Right hindlimb (tissue), 1 donor: ENCODE measurements around the gene SGSM1.
A peak's percentile ranks its signal among the peaks of the same experiment; 100 is the strongest.

Source experiments
- DNase-seq: peaks from one replicate; pipeline ENCODE4 v3.0.0-alpha.2; 2018

Gene SGSM1

DNA sequence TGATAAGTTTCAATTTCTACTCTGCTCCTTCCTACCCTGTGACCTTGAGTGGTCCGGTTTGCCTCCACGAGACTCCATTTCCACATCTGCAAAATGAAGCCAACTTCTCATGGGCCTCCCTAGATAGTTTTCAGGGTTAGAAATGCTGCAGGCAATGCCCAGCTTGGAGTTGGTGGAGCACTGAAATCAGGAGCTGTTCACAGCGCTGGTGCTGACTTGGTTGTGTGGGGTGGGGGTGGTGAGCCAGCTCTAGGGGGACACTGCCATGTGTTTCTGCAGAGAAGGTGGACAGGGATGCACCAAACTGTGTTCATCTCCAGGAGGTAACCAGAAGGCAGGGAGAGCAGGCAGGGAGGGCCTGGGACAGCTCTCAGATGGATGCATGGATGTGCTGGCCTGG is 37.0 kb downstream of the SGSM1 start:
- DNase-seq: no peak

DNA sequence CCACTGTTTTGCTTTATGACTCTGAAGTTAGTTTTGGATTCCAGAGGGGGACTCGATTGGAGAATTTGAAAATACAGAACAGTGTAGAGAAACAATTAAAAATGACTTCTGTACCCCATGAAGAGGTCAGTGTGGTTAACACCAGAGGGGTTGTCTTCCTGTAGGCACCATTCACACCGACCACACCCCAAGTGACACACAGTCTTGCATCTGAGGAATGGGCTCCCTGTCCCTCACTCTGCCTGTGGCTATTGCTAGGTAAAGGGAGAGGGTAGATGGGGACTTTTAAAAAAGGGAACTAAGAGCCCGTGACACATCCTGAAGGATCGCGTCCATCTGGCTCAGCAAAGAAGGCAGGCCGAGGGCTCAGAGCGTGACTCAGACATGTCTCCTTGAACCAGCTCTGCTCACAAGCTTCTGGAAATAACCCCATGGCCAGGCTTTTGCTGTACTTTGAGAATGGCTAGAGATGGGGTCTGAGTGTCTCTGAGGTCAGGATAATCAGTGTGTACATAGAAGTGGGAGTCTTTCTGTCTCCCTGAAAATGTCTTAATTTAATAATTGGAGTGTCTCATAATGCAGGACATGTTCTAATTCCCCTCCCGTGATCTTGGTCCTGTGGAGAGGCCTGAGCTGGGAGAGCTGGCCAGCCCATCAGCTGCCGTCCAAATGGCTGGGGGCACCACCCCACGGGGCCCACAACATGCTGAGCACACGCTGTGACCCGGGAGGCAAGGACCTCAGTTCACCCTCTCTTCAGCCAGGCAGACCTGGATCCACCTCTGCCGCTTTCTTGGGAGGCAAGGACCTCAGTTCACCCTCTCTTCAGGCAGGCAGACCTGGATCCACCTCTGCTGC is 39.3 kb downstream of the SGSM1 start:
- no peak for DNase-seq

- no peak for DNase-seq
These were observed 41.5 kb downstream of the SGSM1 start for GRCh38 chr22:24847490-24847889.

GRCh38 chr22:24848559-24849168 is 42.7 kb downstream of the SGSM1 start:
- DNase-seq: no peak

DNA sequence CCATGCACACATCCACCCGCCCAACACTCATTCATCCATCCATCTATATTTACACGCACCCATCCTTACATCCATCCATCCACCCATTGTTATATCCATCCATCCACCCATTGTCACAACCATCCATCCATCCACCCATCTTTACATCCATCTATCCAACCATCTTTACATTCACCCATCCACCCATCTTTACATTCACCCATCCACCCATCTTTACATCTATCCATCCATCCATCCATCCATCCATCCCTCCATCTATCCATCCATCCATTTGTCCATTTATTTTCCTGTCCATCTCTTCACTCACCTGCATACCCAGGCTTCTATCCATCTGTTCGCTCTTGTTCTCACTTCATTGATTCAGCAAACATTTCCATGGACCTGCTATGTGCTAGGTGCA is 49.8 kb downstream of the SGSM1 start:
- no peak for DNase-seq

- no peak for DNase-seq
These were observed 51.6 kb downstream of the SGSM1 start for GRCh38 chr22:24857576-24857975.

GRCh38 chr22:24859587-24859986 is 53.6 kb downstream of the SGSM1 start:
- no peak for DNase-seq

DNA sequence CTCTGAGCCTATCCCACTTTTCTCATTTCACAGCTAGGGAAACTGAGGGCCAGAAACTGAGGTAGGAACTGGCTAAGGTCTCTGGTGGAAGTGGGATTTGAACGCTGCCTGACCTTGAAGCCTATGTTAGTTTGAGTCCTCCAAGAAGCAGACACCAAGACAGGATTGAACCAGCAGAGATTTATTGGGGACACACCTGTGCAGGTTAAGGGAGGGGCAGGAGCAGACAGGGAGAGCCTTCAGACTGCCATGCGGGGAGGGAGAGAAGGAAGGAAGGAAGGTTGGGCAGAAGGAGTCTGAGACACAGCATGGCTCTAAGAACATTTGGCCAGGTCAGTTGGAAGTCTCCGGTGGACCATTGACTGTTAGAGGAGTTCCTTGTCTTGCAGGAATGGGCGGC is 59.5 kb downstream of the SGSM1 start:
- no peak for DNase-seq

- DNase-seq: no peak
These were observed 61.5 kb downstream of the SGSM1 start for GRCh38 chr22:24867323-24868022.

DNA sequence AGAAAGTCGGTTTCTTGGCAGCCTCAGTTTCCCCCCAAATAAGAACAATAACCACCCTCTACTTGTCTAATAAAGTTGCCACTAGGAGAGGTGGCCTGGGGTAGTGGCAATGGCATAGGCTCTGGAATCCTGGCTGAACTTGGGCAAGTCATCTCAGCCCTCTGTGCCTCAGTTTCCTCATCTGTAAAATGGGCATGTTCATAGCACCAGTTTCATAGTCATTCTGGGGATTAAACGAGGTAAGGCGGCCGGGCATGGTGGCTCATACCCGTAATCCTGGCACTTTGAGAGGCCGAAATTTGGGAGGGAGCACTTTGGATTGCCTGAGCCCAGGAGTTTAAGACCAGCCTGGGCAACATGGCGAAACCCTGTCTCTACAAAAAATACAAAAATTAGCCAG is 63.0 kb downstream of the SGSM1 start:
- DNase-seq: no peak

DNA sequence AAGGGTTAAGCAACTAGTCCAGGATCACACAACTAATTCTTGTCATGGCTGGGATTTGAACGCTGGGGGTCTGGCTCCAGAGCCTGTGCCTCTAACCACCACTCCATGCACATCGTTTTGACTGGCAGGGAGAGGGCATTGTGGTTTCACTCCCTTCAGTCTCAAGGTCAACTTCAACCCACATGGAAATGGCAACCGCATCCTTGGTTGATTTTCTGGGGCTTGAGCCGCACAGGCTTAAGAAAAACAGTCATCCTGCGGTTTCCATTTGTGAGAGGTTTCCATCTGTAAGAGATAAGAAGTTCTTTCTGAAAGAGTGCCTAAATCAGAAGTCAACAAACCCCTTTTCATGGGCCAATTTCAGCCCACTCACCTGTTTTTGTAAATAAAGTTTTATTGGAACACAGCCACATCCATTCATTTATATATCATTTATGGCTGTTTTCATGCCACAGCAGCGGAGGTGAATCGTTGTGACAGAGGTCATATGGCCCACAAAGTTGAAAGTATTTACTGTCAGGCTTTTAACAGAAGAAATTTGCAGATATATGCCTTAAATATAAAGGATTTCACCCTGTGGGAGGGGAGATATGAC is 65.7 kb downstream of the SGSM1 start:
- no peak for DNase-seq

DNA sequence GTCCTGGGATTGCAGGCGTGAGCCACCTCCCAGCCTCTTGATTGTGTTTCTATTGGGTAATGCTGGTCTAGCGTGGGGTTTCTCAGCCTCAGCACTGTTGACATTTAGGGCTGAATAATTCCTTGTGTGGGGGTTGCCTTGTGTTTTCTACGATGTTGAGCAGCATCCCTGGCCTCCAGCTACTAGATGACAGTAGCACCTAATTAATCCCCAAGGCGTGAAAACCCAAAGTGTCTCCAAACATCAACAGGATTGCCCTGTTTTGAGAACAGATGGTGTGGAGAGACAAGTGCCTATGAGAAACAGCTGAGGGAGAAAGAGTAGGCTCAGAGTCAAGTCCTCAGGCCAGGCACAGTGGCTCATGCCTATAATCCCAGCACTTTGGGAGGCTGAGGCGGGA is 67.2 kb downstream of the SGSM1 start:
- DNase-seq: no peak

DNA sequence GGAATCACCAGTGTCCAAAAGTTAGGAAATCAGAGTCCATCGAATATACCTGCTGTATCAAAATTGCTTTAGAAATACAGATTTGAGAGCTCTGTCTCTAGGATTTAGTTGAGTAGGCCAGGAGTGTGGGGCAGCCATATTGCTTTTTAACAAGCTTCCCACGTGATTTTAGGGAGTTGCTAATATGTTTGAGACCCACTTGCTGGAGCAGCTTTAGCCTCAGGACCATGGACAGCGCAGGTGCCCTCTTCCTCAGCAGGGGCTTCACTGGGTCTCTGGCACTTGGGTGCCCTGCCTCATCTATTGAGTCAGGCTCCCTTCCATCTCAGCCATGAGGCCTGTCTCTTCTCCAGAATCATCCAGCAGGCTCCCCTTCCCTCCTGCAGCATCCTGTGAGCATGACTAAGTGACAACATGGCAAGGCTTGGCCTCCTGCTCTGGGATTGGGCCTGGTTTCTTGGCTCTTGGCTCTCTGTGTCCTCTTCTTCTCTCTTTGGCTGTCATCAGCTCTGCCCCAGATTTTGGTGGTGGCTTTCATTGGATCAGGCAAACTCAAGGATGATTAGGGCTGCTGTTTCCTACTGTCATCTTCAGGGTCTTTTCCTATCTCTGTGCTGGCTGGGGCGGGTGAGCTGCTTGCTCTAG is 70.0 kb downstream of the SGSM1 start:
- peak; percentile 37 for DNase-seq

GRCh38 chr22:24876700-24877099 is 70.7 kb downstream of the SGSM1 start:
- DNase-seq: no peak

DNA sequence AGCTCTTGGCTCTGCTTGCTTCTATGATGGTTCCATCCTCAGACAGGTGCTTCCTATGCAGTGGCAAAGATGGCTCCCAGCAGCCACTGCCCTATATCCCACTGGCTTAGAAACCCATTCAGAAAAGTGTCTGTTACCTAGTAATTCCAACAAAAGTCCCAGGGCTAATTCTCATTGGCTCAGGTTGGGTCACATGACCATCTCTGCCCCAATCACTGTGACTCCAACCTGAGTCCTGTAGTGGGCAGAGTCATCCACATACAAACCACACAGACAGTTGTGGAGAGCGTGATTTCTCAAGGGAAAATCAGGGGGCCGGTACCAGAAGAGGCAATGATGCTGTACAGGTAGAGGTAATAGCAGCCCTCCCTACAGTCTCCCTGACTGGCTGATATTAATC is 73.0 kb downstream of the SGSM1 start:
- DNase-seq: no peak

GRCh38 chr22:24883432-24883831 is 77.4 kb downstream of the SGSM1 start:
- DNase-seq: no peak

DNA sequence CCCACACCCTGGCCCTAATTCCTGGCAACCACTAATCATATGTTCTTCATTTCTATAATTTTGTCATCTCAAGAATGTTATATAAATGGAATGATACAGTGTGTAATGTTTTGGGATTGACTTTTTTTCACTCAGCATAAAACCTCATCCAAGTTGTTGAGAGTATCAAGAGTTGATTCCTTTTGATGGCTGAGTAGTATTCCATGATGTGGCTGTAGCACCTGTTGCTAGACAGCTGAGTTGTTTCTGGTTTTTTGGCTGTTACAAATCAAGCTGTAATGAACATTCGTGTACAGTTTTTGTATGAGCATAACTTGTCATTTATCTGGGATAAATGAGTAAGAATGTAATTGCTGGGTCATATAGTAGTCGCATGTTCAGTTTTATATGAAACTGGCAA is 81.2 kb downstream of the SGSM1 start:
- no peak for DNase-seq

DNA sequence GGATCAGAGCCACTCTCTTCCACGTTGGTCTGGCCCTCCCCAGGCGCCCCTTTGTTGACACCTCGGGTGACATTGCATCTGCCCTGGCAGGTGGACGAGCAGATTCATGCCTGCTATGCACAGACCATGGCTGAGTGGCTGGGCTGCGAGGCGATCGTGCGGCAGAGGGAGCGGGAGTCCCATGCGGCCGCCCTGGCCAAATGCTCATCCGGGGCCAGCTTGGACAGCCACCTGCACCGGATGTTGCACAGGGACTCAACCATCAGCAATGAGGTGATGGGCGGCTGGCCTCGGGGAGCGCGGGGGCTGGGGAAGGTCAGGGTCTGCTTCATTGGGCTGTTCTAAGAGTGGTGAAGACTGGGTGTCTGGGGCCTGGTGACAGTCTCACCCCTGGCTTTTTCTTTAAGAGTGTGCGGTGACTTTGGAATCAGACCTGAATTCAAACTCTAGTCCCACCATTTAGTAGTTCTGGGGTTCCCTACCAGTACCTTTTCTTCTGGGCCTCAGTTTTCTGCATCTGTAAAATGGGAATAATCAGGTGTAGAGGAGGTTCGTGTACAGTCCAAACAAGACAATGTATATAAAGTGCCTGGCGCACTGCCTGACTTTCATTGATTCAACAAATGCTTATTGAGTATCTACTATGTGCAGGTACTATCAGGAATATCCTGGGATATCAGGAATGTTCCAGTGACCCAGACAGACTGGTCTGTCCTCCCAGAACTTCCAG is 87.5 kb downstream of the SGSM1 start:
- no peak for DNase-seq

- peak; percentile 77 for DNase-seq
These were observed 88.4 kb downstream of the SGSM1 start for GRCh38 chr22:24894220-24894975.

DNA sequence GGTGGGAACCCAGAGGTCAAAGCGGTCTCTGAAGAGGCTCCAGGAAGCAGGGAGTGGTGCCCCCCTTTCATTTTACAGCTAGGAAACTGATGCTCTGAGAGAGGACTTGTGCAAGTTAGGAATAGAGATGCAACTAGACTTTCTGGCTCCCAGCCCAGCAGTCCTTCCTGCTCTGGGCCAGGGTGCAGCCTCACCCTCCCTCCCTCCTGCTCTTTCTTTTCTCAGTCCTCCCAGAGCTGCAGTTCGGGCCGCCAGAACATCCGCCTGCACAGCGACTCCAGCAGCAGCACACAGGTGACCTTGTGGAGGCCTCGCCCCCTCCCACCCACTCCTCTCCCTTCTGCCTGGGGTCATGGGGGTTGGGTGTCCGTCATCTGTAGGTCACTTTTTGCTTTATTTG is 89.0 kb downstream of the SGSM1 start:
- DNase-seq: peak; percentile 75

GRCh38 chr22:24901448-24901847 is 95.4 kb downstream of the SGSM1 start:
- DNase-seq: no peak

DNA sequence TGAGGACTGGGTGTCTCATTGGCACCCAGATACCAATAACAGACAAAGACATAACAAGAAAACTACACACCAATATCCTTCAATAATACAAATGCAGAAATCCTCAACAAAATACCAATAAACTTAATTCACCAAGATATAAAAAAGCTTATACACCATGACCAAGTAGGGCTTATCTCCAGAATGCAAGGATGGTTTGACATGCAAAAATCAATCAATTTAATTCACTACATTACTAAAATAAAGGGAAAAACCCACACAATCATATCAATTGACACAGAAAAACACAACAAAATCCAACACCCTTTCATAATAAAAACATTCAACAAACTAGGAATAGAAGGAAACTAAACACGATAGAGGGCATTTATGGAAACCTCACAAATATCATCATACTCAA is 99.9 kb downstream of the SGSM1 start:
- no peak for DNase-seq
